ENCODE measurements around the gene B3GNT5. TPM values are rescaled to one million over a fixed set of nuclear protein-coding genes. Genes with fewer than 3 reads are reported as not detected.

The B3GNT5 gene
- total and polyA plus RNA-seq, 2 of the 8 experiments (the other 6 are each of a cell fraction or from before 2014, with no cell fraction given): 2.4 to 9.7 TPM

- Histone ChIP-seq H3K9me3 (ENCODE audit: insufficient read depth in 2 of 2, low read depth in 1 of 2, low read length in 1 of 2) (no peaks in the 10 kb centered on the region), H2AK5ac (ENCODE audit: low read depth, low read length) (no peak overlapping the region), H2BK5ac (ENCODE audit: low read depth, low read length) (no peak overlapping the region), H3K4me2 (ENCODE audit: insufficient read depth in 1 of 2, low read depth in 2 of 2, low read length in 2 of 2) (no peak overlapping the region), H3K18ac (ENCODE audit: extremely low read depth, low read length) (no peak overlapping the region), H4K5ac (ENCODE audit: insufficient read length, low read depth, low read length) (no peak overlapping the region), H3K23me2 (ENCODE audit: low read depth, low read length) (no peaks in the 10 kb centered on the region; the same call in 1 of the 2 replicates), H2BK15ac (ENCODE audit: low read length) (no peak overlapping the region), H3K4me3 (ENCODE audit: extremely low read depth in 1 of 4, insufficient read depth in 2 of 4, low read depth in 3 of 4, low read length in 4 of 4) (no peak overlapping the region), H2BK12ac (ENCODE audit: low read depth, low read length) (no peak overlapping the region), H3K4me1 (replicated peaks in 1 of 4; ENCODE audit: control insufficient read depth in 3 of 4, insufficient read depth in 4 of 4, low read length in 3 of 4) (no peaks in the 10 kb centered on the region; a peak in 1 of 7 replicates), H2BK120ac (replicated peaks; ENCODE audit: low read depth, low read length) (no peak overlapping the region), H4K20me1 (replicated peaks in 1 of 2; ENCODE audit: control insufficient read depth in 1 of 2, insufficient read depth in 2 of 2, low read length in 2 of 2) (no peaks in the 10 kb centered on the region), H3K36me3 (ENCODE audit: control insufficient read depth in 2 of 4, insufficient read depth in 4 of 4, low read length in 3 of 4) (no peaks in the 10 kb centered on the region), H2BK20ac (ENCODE audit: low read length) (no peak overlapping the region), H3K27ac (ENCODE audit: low read depth, low read length) (no peak overlapping the region), H3K9ac (replicated peaks in 1 of 4; ENCODE audit: extremely low read depth in 1 of 4, low read depth in 3 of 4, low read length in 3 of 4) (no peak overlapping the region), H3K79me1 (ENCODE audit: low read depth, low read length) (no peaks in the 10 kb centered on the region), H3K56ac (replicated peaks; ENCODE audit: insufficient read length, low read depth, low read length) (no peak overlapping the region), H3K27me3 (replicated peaks in 1 of 4; ENCODE audit: control insufficient read depth in 3 of 4, extremely low read depth in 1 of 4, insufficient read depth in 3 of 4, low read length in 3 of 4) (no peaks in the 10 kb centered on the region), H4K8ac (ENCODE audit: extremely low read depth, insufficient read depth, low read length) (no peak overlapping the region), H4K91ac (replicated peaks; ENCODE audit: insufficient read length, low read length) (no peak overlapping the region), H3K4ac (replicated peaks; ENCODE audit: insufficient read length, low read depth, low read length) (no peak overlapping the region), H3K14ac (ENCODE audit: insufficient read length) (no peak overlapping the region), H3K23ac (ENCODE audit: insufficient read length) (no peak overlapping the region), H2AFZ (ENCODE audit: low read length) (no peak overlapping the region), H3K79me2 (ENCODE audit: control insufficient read depth in 1 of 2, insufficient read depth in 2 of 2, low read length in 2 of 2) (no peaks in the 10 kb centered on the region)
- no peak for DNase-seq (ENCODE audit: low read depth in 1 of 2, low spot score in 2 of 2)
- CTCF ChIA-PET (ENCODE audit: partially characterized antibody): interaction anchor here (0.7 to 1.1 kb wide), 2 partner anchors 19 to 96 kb away, joined by 3 read pairs; no protein-coding TSS in a partner anchor
- no peak for FAIRE-seq
- POLR2A ChIA-PET (ENCODE audit: partially characterized antibody): no interaction called here
- TF ChIP-seq POU5F1 (IDR thresholded peaks at IDR 0.05; ENCODE audit: low read depth, low read length) (no peak), POLR2A (IDR thresholded peaks at IDR 0.05; ENCODE audit: control extremely low read depth in 1 of 2, low read depth in 2 of 2, low read length in 2 of 2) (no peak), EGR1 (IDR thresholded peaks at IDR 0.05; ENCODE audit: borderline replicate concordance, low read depth, low read length) (no peak), FOSL1 (IDR thresholded peaks at IDR 0.05; ENCODE audit: insufficient read depth, low read depth, low read length) (no peak), SIX5 (IDR thresholded peaks at IDR 0.05; ENCODE audit: low read depth, low read length) (no peak), KDM4A (IDR thresholded peaks at IDR 0.05; ENCODE audit: low read depth, low read length, severe bottlenecking) (no peak), TBP (IDR thresholded peaks at IDR 0.05; ENCODE audit: low read depth, low read length) (no peak), NANOG (IDR thresholded peaks at IDR 0.05; ENCODE audit: insufficient read depth, low read depth, low read length, poor library complexity, severe bottlenecking) (no peak)
- WGBS, 2 experiments (ENCODE audit: extremely low coverage in 1 of 2, insufficient coverage in 1 of 2, insufficient read length in 1 of 2, insufficient replicate concordance in 2 of 2, low coverage in 1 of 2, low lambda C conversion rate in 2 of 2, missing lambda C conversion rate in 1 of 2): 90% methylated on average over 4 of the region's 4 CpGs; no CpG with 5 or more reads in 1 of the 2 experiments
Measured at GRCh38 chr3:183278479-183279088, 25.5 kb downstream of the B3GNT5 start.

Data from H1 (cell line).